Left hindlimb (tissue), 1 donor: Measurements from ENCODE around the gene MSRB3.
A peak's percentile ranks its signal among the peaks of the same experiment; 100 is the strongest.
"Not testable (repeated sequence)": the region's sequence is repeated elsewhere in the genome, so short reads cannot be mapped to it uniquely, and the experiment has no call there.

Experiments used
- DNase-seq: peaks from one replicate; pipeline ENCODE4 v3.0.0-alpha.2; 2018

The MSRB3 gene

DNA sequence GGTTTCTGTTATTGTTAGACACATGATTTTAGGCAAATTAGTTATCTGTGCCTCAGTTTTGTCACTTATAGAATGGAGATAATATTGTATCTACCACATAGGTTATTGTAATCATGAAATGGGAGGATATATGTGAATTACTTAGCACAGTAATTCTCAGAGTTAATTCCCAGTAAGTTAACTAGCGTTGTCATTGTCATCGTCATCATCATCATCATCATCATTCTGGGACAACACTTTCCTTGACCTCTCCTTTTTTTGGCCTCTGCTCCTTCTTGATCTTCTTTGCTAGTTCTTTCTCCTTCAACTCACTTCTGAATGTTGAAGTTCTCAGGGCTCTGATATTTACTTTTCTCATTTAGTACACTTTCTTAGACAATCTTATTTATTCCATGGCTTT is 13.8 kb downstream of the MSRB3 start:
- DNase-seq = no peak

DNA sequence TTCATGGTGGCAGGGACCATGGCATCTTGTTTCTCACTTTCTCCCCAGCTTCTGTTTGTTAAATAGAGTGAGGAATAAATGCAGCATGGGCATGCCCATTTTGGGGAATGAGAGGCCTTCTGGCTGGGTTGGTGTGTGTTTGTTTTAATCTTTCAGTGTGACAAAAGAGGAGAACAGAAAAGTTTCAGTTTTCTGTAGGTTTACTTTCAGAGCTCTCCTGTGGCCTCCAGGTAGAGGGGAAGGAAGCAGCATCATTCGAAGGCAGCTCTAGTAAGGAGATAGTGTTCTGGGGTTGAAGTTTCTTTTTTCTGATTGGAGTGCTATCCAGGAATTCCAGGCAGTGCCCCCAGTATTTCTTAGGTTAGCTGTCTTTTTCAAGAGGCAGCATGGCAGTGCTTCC is 15.3 kb downstream of the MSRB3 start:
- DNase-seq = no peak

DNA sequence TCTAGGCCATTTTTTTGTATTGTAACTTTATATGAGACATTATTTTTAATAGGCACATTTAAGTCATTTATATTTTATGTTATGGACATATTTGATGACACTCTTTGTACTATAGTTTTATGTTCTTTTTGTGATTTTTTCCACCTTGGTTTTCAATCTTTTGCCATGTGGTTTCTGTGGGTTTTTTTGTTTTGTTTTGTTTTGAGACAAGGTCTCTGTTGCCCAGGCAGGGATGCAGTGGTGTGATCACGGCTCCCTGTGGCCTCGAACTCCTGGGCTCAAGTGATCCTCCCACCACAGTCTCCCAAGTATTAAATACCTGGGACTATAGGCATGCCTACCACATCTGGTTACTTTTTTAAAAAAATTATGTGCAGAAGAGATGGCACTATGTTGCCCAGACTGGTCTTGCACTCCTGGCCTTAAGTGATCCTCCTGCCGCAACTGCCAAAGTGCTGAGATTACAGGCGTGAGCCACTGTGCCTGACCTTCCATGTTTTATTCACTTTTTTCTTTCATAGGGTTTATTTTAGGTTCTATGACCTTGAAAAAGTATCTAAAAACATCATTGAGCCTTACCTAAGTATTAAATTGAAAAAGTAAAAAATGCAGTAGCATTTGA is 16.3 kb downstream of the MSRB3 start:
- no peak for DNase-seq

DNA sequence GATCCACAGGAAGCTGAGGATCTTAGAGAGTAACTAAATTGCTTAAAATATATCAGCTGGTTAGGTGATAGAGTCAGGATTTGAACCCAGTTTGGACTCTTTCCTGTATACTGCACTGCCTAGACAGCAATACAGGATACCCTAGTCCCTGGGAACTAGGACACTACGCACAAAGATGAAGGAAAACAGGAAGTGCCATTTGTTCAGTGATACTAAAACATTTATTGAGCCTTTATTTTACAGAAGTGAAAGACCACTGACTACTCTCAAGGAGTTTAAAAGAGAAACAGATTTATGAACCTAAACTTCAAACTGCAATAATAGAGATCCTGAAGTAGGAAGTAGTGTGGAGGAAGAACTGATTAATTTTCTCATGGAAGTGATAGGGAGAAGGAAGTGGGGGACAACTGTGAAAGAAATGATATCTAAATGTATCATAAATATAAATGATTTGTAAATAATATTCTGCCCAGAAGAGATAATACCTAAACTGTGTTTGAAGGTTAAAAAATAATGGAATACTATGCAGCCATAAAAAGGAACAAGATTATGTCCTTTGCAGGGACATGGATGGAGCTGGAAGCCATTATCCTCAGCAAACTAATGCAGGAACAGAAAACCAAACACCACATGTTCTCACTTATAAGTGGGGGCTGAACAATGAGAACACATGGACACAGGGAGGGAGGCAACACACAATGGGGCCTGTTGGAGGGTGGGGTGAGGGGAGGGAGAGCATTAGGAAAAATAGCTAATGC is 18.2 kb downstream of the MSRB3 start:
- no peak for DNase-seq

DNA sequence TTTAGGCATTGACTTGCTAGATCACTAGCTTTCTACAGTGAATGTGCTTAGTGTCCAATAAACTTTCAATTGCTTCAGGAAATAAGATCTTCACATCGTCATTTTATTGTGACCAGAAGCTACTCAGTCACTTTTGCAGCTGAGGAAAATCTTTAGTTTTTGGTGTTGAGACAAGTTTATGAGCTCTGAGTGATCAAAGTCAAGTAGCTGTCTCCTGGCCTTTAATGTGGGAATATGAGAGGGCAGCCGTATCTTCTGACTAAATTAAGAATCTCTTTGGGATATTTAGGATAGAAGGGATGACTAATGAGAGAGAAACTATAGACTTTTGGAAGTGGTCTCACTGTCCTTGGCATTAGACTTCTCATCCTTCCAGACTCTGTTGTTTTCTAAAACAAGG is 21.6 kb downstream of the MSRB3 start:
- DNase-seq = no peak

DNA sequence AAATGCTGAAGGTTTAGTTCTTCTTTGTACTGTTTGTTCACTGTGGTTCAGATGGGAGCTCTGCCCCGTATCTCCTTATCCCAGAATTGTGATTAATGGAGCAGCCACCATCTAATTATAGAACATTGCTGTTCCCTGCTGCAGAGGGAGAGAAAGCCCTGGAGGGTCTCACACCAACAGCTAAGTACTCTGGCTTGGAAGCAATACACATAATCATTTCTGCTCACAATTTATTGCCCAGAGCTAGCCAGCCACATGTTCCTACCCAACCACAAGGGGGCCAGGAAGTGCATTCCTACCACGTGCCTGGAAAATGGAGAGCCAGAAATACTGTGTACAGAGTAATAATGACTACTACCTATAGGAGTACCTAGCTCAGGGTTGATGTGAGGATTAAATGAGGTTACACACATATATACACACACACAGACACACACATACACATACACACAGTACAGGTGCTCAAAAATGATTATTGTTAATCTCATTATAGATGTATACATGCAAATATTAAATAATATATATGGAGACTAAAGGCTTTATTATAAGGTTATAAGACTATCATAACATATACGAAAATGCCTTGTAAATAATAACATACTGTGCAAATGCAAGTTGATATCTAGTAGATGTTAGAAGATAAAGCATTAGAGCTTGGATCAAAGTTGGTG is 22.3 kb downstream of the MSRB3 start:
- no peak for DNase-seq

DNA sequence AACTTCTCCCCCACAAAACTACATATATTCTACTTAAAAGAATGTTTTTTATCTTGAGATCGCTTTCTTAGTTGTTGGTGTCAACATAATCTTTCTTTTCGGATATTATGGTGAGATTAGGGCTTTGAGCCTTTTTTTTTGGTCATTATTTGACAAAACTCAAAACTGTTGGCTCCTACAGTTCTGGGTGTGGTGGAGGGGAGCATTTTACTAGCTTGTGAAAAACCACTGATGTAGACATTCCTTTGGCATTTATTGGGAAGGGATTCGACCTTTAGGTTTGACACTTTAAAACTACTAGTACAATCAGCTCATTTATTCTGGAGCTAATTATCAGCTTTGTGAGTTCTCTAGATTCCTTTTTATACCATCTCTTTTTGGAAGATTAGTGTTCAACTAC is 24.4 kb downstream of the MSRB3 start:
- no peak for DNase-seq

DNA sequence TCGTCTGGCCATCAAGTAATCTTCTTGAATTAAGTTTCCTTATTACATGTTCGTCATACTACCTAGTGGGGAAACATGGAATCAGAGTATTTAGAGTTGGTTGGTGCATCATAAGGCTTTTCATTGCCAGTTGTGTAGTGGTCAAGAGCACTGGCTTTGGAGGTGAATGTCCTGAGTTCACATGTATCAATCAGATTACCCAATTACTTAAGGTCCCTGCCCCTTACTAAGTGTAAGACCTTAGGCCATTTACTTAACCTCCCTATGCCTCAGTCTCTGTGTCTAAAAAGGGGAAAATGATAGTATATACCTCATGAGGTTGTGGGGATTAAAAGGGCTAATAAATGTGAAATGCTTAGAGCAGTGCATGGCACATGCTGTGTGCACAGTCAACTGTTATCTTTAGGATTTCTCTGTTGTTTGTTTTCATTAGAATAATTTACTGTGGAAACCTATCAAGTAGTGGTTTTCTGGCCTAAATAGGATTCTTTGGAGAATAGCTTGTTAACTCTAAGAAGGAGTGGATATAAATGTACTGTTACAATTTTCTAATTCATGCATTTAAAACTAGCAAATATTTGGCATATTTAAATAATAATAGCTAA is 27.0 kb downstream of the MSRB3 start:
- DNase-seq = no peak

DNA sequence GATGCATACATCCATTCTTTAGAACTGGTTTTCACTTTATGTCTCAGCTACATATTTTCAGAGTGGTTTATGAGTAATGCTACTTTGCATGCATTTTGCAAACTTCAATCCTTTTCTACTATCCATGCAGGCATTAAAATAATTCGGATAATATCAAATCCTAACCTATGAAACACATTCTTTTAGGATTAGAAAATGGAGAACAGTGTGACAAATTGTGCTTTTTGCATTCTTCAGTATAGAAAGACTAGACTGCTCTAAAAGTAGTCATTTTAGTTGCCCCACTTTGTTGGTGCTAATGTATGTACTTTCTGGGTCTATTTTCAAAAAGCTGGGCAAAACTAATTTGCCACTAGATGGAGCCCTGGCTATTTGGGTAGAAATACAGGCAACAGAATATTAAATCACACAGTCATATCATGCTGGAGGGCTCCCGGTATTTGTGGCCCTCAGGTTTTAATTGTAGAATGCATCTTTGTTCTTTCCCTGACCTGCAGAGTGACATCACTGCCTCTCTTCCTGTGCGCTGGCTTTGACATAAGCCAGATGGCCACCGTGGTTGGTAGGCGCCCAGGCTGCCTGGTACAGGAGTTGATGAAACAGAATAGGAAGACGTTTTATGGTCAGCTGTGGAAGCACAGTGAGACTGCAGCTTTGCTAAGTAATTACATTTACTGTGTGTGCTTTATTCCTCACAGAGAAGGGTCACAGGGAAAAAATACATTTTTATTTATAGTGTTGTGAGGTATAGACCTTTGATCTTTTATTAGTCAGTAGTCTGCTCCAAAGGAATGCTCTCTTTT is 28.1 kb downstream of the MSRB3 start:
- no peak for DNase-seq

DNA sequence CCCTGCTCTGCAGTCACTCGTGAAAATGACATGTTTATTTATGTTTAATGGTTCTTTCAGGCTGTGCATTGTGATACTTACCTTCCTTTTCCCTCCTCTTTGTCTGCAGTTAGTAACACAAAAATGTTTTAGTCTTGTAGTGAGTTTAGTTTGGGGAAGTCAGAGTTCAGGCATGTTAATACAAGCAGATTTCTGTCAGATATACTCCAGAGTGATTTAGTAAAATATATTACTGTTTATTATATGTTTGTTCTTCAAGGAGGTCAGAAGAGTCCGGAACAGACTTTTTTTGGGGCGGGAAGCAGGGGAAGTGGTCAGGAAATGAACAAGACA is 28.7 kb downstream of the MSRB3 start:
- no peak for DNase-seq

DNA sequence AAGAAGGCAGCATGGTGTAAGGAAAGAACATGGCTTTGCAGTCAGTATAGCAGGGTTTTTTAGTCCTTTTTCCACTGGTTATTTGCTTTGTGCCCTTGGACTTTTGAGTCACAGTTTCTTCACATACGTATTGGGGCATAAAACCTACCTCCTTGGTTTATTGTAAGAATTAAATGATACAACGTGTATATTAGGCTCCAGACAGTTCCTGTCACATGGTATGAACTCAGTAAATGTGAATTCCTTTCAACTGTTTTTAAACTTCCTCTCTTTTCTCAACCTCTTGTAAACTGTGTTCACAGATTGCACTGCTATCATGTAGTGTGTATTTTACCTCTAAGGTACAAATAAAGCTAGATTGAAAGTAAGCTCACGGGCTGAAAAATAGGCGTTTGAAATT is 29.5 kb downstream of the MSRB3 start:
- DNase-seq = no peak

DNA sequence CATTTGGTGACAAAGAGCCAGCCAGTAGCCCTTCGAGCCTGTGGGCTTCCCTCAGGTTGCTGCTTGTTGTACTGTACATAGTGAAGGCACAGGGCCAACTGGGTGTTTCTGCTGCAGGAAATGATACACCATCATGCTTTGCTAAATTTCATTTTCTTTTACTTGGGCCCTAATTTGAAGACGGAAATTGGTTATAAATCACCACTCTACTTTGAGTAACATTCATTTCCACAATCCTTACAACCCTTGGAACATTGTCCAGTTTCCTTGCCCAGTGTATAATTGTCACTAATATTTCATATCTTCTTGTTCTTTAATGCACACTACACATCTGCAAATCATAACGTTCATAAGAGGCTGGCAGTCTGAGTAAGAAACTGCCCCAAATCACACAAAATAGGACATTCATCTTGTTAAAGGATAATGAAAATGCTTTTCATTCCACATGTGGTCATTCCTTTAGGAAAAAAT is 30.2 kb downstream of the MSRB3 start:
- peak; percentile 30 for DNase-seq

DNA sequence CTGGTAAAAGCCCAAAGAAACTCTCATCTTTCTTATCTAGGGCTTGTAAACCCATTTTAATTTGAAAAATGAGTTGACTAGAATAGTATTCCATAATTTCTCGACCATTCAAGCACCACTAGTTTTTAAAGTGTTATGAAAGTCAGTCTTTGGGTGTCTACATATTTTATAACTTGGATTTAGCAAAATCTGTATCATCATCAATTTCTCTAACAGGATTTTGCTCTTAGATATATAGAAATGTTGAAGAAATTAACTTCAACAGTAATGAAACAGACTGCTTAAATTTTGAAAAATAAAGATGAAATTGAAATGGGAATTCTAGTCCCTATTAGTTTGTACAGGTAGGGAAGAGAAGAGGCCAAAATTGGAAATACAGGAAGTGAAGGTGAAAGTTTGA is 32.8 kb downstream of the MSRB3 start:
- no peak for DNase-seq

DNA sequence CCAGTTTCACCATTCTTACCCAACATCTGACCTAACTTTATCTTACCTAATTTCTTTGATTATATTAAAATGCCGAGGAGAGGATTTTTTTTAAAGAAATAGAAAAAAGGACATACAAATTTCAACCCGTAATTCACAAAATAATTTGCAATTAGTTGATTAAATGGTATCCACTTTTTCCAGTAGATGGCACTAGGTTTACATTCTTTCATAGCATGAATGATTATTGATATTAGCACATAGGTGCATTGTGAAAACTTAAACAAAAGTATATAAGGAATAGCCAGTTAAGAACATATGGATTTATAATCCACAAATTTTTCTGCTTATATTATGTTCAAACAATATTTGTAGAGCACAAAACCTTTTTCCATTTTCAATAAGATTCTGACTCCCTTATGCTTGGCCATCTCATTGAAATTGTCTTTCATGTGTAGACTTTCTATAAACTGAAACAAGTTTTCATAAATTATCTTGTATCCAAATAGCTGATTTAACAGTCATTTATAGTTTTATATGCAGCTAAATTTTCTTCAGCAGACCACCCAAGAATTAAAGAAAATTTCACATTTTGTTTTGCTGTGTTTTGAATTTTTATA is 35.3 kb downstream of the MSRB3 start:
- DNase-seq = no peak

DNA sequence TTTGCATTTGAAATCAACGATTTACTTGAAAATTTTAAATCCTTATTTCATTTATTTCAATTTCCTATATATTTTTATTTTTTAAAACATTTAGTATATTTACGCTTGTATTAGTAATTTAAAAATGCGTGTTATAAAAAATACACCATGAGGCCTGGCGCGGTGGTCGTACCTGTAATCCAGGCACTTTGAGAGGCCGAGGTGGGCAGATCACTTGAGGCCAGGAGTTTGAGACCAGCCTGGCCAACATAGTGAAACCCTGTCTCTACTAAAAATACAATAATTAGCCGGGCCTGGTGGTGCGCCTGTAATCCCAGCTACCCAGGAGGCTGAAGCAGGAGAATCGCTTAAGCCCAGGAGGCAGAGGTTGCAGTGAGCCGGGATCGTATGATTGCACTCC is 36.8 kb downstream of the MSRB3 start:
- DNase-seq = not testable (repeated sequence)

DNA sequence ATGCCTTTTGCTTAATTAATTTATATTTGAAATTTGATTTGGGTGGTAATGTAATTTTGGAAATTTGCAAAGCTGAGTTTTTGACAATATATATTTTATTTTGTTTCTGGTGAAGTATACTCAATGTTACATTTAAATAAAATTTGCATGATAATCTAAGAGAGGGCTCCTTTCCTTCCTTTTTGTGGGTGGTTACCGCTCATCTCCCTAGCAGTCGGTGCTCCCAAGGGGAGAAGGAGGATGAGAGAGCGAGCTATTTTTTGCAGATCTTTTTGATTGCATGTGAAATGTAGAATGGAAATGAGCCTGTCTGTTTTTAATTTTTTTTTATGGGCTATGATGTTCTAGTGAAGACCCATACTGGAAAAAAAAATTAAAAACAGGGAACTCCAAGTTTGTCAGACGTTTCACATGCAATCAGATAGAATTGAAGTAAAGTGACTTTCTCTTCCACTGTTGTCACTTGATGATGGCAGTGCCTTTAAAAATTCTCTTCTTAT is 39.8 kb downstream of the MSRB3 start:
- DNase-seq = no peak

DNA sequence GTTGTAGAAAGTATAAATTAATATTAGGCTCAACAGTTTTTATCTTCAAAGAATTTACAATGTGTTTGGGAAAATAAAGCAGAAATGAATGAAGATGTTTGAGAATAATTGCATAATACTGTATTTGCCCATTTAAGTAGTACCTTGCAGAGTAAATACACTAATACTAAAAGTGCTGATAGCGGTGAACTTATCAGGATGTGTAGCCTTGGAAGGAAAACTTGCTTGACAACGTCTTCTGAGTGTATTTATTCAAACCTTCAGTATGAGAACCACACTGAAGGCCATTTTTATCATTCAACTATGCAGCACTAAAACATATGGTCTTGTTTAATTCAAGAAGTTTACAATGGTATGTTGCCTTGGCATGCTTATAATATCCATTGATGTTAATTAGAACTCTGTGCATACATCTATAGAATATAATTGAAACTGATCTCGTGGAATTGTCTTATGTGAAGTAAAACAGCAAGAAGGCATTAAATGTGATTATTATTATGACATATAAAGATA is 41.3 kb downstream of the MSRB3 start:
- DNase-seq = no peak

DNA sequence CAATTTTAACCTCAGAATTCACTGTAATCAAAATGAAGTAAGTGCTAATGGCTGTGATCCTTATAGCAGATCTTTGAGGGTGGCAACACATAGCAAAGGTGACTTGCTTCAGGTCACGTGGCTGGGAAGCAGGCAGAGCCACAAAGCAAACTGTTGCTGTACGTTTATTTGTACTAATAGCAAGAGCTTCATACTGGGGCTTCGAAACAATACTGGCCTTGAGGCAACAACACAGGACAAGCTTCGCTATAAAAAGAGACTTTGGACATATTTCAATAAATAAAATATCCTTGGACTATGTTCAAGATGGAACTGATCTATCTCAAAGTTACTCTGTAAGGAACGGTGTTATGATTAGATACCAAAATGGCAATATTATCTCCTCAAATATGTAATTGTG is 44.6 kb downstream of the MSRB3 start:
- DNase-seq = no peak

DNA sequence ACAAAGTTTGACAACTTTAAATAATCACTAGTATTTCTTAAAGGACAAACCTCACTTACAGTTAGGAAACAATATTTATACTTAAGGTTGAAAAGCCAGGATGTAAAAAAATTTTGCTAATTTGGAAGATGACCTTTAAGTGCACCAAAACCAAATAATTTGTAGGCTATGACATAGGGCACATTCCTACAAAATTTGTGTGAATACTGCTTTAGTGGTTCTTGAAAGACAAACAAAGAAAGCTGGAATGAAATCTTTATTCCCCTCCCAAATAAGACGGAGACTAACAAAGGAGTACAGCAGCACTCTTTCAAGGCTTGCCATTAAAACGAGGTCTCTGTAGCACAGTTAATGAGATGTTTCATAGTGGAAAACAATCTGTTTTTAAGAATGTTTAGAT is 45.6 kb downstream of the MSRB3 start:
- DNase-seq = no peak

DNA sequence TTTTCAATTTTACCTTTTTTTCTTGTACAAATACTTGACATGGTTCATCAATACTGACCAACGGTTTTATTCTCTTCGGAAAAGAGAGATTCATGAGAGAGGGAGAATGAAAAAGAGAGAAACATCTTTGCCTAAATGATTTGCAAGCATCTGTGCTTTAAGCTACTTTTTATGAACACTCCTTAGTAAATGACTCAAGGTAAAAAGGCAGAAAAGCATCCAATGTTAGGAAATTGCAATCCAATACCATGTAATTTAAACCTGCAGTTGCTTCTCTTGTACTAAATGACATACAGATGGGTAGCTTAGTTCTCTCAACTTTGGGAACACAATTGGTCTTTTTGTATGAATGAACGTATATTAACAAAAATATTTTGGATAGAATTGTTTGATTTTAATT is 46.1 kb downstream of the MSRB3 start:
- no peak for DNase-seq

DNA sequence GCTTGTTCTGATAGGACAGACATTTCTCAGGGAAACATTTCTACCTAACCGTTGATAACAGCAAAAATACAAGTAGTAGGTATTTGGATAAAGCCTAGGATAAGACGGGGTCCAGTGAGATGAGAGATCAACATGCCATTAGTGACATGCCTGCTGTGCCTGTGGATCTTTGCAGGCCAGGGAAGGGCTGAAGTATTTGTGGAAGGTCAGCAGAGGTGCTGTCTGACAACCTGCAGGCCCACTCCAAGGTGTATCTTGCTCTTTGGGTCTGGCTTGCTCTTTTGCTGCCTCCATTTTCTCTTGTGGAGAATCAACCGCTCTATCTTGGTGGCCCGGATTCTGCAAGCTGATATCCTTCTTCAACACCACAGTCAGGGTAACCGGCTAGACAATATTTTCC is 46.7 kb downstream of the MSRB3 start:
- no peak for DNase-seq

DNA sequence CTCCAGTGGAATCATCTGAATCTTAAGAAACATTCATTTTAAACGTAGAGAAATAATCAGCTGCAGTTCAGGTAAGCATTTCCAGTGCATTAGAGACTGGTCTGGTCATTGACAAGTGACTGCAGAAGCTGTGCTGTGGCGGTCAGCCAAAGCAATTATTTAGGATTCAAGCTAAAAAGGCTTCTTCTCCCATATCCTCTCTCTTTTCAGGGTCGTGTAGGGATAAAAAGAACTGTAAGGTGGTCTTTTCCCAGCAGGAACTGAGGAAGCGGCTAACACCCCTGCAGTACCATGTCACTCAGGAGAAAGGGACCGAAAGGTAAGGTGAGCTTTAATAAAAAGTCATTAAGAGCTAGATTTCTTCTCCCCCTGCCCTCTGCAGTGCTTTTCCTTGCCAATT is 48.1 kb downstream of the MSRB3 start:
- DNase-seq = peak; percentile 27
